GM19452 (cell line): Measurements from ENCODE around the gene MAP3K3.

Experiments used
- ATAC-seq: cut with Tn5 transposase; IDR thresholded peaks from one replicate; pipeline ENCODE4 v1.9.1; 2021; ENCODE audit not compliant: unreplicated experiment

Gene MAP3K3

GRCh38 chr17:63621684-63622573 is at the start of gene MAP3K3:
MAP3K3 (plus strand) TSS chr17:63622417; CDS start chr17:63622760, 343 bp downstream.
- peak; percentile 92 for ATAC-seq

GRCh38 chr17:63573634-63574033 is 48.6 kb upstream of the MAP3K3 start:
- no peak for ATAC-seq

GRCh38 chr17:63578027-63578768 is 44.0 kb upstream of the MAP3K3 start:
- ATAC-seq: no peak

GRCh38 chr17:63578769-63579111 is 43.5 kb upstream of the MAP3K3 start:
- no peak for ATAC-seq

- no peak for ATAC-seq
Observed at GRCh38 chr17:63579633-63580032, 42.6 kb upstream of the MAP3K3 start.

GRCh38 chr17:63587770-63588169 is 34.4 kb upstream of the MAP3K3 start:
- ATAC-seq: no peak

- ATAC-seq: no peak
Observed at GRCh38 chr17:63588797-63589196, 33.4 kb upstream of the MAP3K3 start.

GRCh38 chr17:63589646-63590045 is 32.6 kb upstream of the MAP3K3 start:
- no peak for ATAC-seq

- no peak for ATAC-seq
Observed at GRCh38 chr17:63592797-63593196, 29.4 kb upstream of the MAP3K3 start.

GRCh38 chr17:63595132-63595531 is 27.1 kb upstream of the MAP3K3 start:
- ATAC-seq: no peak

GRCh38 chr17:63596856-63597586 is 25.2 kb upstream of the MAP3K3 start:
- no peak for ATAC-seq

- no peak for ATAC-seq
Observed at GRCh38 chr17:63598281-63598680, 23.9 kb upstream of the MAP3K3 start.

- peak; percentile 95 for ATAC-seq
Observed at GRCh38 chr17:63600569-63601438, 21.4 kb upstream of the MAP3K3 start, which contains the start of gene TACO1. TACO1 (plus strand) TSS chr17:63600895; CDS start chr17:63601084, 189 bp downstream.

GRCh38 chr17:63601439-63602371 is 20.5 kb upstream of the MAP3K3 start:
- no peak for ATAC-seq

GRCh38 chr17:63609816-63610573 is 12.2 kb upstream of the MAP3K3 start:
- no peak for ATAC-seq

GRCh38 chr17:63610854-63611253 is 11.4 kb upstream of the MAP3K3 start:
- no peak for ATAC-seq

GRCh38 chr17:63611354-63611753 is 10.9 kb upstream of the MAP3K3 start:
- ATAC-seq: no peak

GRCh38 chr17:63613663-63614062 is 8.6 kb upstream of the MAP3K3 start:
- no peak for ATAC-seq
